ENCODE results near the gene INTS6.

DNA sequence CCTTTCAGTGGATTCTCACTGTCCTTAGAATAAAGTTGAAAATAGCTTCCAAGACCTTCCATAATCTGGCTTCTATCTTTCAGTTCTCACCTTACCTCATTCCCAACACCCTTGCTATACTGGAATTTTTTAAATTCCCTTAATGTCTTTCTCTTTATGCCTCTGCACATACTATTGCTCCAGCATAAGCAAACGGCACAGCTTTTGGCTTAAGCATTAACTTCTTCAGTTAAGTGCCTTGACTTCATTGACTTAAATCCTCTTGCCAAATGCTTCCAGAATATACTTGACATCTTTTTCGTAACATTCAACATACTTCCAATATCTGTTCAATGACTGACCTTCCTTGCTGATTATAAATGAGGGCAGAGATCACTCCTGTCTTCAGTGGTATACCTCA is 79.4 kb downstream of the INTS6 start:
- TF ChIP-seq, protein P1, sequence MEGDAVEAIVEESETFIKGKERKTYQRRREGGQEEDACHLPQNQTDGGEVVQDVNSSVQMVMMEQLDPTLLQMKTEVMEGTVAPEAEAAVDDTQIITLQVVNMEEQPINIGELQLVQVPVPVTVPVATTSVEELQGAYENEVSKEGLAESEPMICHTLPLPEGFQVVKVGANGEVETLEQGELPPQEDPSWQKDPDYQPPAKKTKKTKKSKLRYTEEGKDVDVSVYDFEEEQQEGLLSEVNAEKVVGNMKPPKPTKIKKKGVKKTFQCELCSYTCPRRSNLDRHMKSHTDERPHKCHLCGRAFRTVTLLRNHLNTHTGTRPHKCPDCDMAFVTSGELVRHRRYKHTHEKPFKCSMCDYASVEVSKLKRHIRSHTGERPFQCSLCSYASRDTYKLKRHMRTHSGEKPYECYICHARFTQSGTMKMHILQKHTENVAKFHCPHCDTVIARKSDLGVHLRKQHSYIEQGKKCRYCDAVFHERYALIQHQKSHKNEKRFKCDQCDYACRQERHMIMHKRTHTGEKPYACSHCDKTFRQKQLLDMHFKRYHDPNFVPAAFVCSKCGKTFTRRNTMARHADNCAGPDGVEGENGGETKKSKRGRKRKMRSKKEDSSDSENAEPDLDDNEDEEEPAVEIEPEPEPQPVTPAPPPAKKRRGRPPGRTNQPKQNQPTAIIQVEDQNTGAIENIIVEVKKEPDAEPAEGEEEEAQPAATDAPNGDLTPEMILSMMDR (conservative IDR thresholded peaks at IDR 0.05) = no peak
- no peak for TF ChIP-seq EZH2 (IDR thresholded peaks at IDR 0.05; ENCODE audit: low read depth)
